Activated naive CD4-positive, alpha-beta T cell treated with anti-CD3 and anti-CD28 coated beads for 36 hours (primary cell): Measurements from ENCODE around the gene ALK. TPM values are rescaled to one million over a fixed set of nuclear protein-coding genes. Genes with fewer than 3 reads are reported as not detected.

Experiments used
- CTCF ChIA-PET: fragments of 350-600 bp; sonication (Branson Sonifier 250); formaldehyde crosslinking; loops from one replicate; lab custom pipeline; 2021; ENCODE audit warnings: antibody characterized with exemption; lab: Charles Lee
- DNase-seq: peaks from one replicate; pipeline ENCODE4 v3.0.0-alpha.2; 2020
- H3K27ac Mint-ChIP-seq: one replicate; pipeline ENCODE4 v1.8.0; 2021; ENCODE audit warnings: mild to moderate bottlenecking, mixed read lengths
- H3K27me3 Mint-ChIP-seq: one replicate; pipeline ENCODE4 v1.8.0; 2021; ENCODE audit warnings: low read depth, mixed read lengths
- H3K36me3 Mint-ChIP-seq: one replicate; pipeline ENCODE4 v1.8.0; 2021; ENCODE audit warnings: low read depth, mixed read lengths
- H3K4me1 Mint-ChIP-seq: one replicate; pipeline ENCODE4 v1.8.0; 2021; ENCODE audit warnings: low read depth, mixed read lengths
- H3K4me3 Mint-ChIP-seq: one replicate; pipeline ENCODE4 v1.8.0; 2021; ENCODE audit warnings: mild to moderate bottlenecking, moderate library complexity, mixed read lengths
- H3K9me3 Mint-ChIP-seq: one replicate; pipeline ENCODE4 v1.8.0; 2021; ENCODE audit warnings: mixed read lengths
- intact Hi-C: fragments of 100-400 bp; cut with micrococcal nuclease; formaldehyde crosslinking; loops from one replicate; pipeline ENCODE4 v1.15.1; 2023
- total RNA-seq, 2 experiments: library from RNA; stranded (reverse); gene quantifications; one replicate each; pipeline ENCODE4 v1.2.3, GENCODE V29; 2021

ALK gene
- total RNA-seq, 2 experiments from 2014 or later, result not detected

DNA sequence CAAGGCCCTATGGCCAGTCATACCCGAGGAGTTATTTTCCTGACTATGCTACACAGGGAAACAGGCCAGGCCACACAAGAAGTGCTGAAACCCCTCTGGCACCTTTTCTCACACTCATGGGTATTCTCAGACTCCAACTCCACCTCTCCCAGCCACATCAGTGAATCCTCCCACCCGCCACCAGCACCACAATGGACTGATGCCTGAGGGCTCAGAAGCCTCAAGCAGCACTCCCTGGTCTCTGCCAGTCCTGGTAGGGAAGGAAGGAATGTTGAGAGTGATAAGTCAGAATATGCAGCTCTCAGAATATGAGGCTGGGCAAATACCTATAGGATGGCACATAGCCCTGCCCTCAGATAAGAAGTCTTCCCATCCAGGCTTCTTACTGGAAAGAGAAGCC is 391.1 kb downstream of the ALK start:
- Mint-ChIP-seq H3K36me3 (no peaks in the 10 kb centered on the region), H3K9me3 (no peaks in the 10 kb centered on the region), H3K27me3 (peaks cover 17% of the 10 kb centered on the region), H3K27ac (no peak overlapping the region), H3K4me3 (no peak overlapping the region), H3K4me1 (peaks cover 5% of the 10 kb centered on the region)
- CTCF ChIA-PET, result no interaction called here
- intact Hi-C loops, result loop anchor here (10.0 kb wide), 1 partner anchor 315 kb away; no protein-coding TSS in a partner anchor
- no peak for DNase-seq

DNA sequence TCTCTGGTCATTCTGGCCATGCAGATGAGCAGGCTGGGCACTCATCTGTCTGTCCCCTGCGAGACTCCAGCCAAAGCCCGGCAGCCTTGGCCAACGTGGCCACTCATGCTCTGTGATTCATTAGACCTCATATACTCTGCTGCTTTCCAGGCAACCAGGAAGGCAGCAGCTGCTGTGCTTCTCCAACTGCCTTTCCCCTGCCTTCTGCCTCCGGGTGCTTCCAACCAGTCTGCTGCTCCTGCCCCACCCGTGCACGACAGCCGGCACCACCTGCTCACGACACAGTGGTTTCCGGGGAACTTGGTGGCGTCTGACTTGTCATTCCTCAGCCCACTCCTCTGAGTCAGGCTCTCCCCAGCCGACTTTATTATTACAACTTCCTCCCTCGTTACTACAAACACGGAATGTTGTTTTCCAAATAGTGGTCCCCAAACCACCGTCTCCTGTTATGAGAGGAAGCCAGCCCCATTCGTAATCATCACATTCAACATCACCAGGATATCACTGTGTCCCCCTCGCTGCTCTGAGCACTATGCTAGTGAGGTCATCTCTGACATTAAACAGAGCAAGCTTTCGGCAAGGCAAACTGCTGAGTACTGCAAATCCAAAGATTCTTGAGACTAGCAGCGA is 392.4 kb downstream of the ALK start:
- Mint-ChIP-seq H3K27ac (no peak overlapping the region), H3K4me3 (no peak overlapping the region), H3K27me3 (peaks cover 20% of the 10 kb centered on the region), H3K36me3 (no peaks in the 10 kb centered on the region), H3K4me1 (peaks cover 5% of the 10 kb centered on the region), H3K9me3 (no peaks in the 10 kb centered on the region)
- CTCF ChIA-PET, result no interaction called here
- intact Hi-C loops, result no loop called here
- peak; percentile 45 for DNase-seq

DNA sequence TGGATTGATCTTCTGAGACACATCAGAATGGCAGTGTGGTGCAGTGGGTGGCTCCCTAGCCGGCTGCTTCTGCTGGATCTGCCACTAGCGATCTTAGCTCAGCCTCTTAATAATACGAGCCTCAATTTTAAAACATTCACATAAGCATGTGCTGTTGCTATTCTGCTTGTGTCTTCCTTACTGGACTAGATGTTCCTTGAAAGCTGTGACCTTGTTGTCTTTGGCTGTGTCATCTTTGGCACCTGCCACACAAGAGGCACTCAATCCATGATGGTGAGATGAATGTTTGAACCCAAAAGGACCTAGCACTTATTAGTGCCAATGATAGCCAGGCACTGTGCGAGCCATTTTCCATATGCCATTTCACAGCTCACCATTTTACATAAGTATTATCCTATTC is 393.0 kb downstream of the ALK start:
- no peak overlapping the region for H3K27ac Mint-ChIP-seq
- H3K9me3 Mint-ChIP-seq, result no peaks in the 10 kb centered on the region
- H3K36me3 Mint-ChIP-seq, result no peaks in the 10 kb centered on the region
- H3K4me3 Mint-ChIP-seq, result no peak overlapping the region
- peaks cover 5% of the 10 kb centered on the region for H3K4me1 Mint-ChIP-seq
- CTCF ChIA-PET, result no interaction called here
- intact Hi-C loops, result no loop called here
- DNase-seq, result no peak
- H3K27me3 Mint-ChIP-seq, result peaks cover 20% of the 10 kb centered on the region

DNA sequence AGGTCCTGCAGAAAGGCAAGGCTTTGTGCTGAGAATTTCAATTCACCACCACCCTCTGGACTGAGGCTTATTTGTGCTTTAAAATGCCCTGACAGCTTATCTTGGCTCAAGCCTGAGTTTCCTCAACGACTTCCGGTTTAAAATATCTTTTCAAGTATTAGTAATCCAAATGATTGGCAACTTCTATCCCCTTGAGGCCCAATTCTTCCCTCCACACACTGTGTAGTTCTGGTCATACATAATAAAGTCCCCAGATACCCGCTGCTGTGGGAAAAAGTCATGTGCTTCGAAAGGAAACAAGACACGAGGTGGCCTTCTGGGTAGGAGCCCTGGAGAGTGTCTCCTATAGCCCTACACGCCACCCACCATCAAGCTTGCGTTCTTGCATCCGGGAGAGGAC is 393.4 kb downstream of the ALK start:
- Mint-ChIP-seq H3K27ac (no peak overlapping the region), H3K36me3 (no peaks in the 10 kb centered on the region), H3K4me1 (peaks cover 5% of the 10 kb centered on the region), H3K4me3 (no peak overlapping the region), H3K9me3 (no peaks in the 10 kb centered on the region), H3K27me3 (peaks cover 20% of the 10 kb centered on the region)
- DNase-seq, result no peak
- CTCF ChIA-PET, result no interaction called here
- intact Hi-C loops, result no loop called here

DNA sequence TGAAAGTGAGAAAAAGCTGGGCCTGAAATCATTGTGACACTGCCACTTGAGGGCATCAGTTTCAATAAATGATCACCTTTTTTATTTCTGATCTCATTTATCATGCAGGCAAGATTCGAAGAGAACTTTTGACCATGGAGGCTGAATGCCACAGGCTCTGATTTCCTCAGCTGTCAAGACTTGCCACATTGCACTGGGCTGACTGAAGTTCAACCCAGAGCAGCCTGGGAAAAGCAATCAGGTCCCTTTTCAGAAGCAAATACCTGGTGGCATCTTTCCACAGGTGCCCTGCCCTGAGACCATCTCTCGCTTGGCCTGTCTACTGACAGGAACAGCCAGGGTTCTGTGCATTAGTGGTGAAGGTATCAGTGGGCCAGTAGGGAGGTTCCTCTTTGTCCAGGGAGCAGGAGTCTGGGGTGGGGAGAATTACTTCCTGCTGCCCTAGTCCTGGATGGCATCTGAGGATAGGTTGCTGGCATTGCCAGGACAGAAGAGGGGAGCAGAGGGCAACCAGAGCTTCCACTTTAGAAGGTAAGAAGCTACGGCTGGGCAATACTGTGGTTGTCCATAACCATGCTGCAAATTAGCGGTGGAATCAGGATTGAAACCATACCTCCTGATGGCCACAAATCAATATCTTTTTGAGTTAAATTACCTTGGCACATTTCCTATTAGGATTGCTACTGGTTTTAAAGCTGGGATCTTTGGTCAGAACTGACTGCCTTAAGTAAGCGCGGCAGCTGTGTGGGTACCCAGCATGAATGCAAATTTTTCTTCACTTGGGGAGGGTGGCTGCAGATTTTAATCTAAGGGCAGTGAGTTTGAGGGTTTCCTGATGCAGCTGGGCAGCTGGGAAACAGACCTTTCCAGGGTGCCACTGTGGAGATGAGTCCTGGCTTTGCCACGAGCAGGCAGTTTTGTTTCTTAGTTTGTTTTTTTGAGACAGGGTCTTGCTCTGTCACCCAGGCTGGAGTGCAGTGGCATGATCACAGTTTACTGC is 394.5 kb downstream of the ALK start:
- intact Hi-C loops, result no loop called here
- Mint-ChIP-seq H3K27me3 (peaks cover 20% of the 10 kb centered on the region), H3K36me3 (no peaks in the 10 kb centered on the region), H3K27ac (no peak overlapping the region), H3K9me3 (no peaks in the 10 kb centered on the region), H3K4me3 (no peak overlapping the region), H3K4me1 (peaks cover 5% of the 10 kb centered on the region)
- DNase-seq, result no peak
- CTCF ChIA-PET, result no interaction called here

DNA sequence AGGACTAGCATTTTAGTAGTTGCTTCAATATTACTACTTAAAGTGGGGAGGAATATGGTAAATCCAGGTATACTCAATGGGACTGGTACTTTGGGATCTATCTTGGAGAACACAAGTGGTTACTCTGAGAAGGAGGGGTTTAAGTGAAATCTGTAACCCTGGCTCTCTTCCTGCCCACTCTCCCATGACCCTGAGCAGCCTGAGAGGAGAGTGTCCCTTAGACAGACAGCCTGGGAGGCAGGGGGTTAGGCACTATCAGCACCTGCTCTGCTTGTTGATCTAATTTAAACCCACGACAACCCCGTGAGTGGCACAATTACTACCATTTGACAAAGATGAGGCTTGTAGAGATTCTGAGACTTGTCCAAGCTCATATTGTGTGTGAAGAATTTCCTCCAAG is 395.5 kb downstream of the ALK start:
- no peaks in the 10 kb centered on the region for H3K36me3 Mint-ChIP-seq
- H3K4me1 Mint-ChIP-seq, result peaks cover 5% of the 10 kb centered on the region
- intact Hi-C loops, result no loop called here
- peaks cover 20% of the 10 kb centered on the region for H3K27me3 Mint-ChIP-seq
- H3K4me3 Mint-ChIP-seq, result no peak overlapping the region
- DNase-seq, result no peak
- no peak overlapping the region for H3K27ac Mint-ChIP-seq
- no peaks in the 10 kb centered on the region for H3K9me3 Mint-ChIP-seq
- CTCF ChIA-PET, result no interaction called here

DNA sequence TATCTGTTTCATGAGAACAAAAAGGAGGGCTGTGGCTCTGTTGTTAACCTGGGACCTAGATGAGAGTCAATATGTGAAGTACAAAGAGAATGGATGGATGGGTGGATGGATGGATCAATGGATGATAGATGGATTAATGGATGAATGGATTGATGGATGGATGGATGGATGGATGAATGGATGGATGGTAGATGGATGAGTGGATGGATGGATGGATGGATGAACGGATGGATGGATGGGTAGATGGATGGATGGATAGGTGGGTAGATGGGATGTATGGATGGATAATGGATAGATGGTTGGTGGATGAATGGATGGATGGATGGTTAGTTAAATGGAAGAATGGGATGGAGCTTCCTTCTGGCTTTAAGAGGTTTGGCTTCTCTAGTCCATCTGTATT is 396.7 kb downstream of the ALK start:
- DNase-seq, result no peak
- Mint-ChIP-seq H3K27me3 (peaks cover 12% of the 10 kb centered on the region), H3K4me3 (no peak overlapping the region), H3K4me1 (peaks cover 5% of the 10 kb centered on the region), H3K36me3 (no peaks in the 10 kb centered on the region), H3K27ac (no peak overlapping the region), H3K9me3 (no peaks in the 10 kb centered on the region)
- CTCF ChIA-PET, result no interaction called here
- intact Hi-C loops, result no loop called here

DNA sequence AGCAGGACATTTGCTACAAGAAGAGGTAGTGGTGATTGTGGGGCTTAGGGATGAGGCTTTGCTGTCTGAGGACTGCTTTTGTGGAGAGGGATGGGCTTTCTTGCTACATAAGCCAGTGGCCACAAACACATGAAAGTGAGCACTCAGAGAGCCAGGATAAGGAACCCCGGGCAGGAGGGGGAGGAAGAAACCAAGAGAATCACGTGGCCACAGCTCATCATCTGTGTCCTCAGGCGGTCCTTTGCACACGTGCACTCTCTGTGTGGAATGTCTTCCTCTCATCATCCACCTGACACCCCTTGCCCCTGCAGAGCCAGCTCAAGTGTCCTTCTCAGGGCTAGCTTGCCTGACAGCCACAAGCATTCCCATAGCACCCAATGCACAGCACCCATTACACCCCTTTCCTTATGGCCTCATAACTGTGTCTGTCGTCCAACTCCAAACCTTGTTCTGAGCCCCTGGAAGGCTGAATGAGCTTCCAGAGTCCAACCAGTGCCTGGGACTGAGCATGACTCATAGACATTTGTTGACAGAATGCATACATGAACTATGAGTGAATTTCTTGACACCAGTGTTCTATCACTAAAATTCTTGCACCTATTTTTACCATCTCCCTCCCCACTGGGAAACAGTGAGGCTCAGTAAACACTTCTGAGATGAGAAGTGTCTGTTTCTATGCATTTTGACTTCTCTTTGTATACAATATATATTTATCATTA is 398.3 kb downstream of the ALK start:
- CTCF ChIA-PET, result no interaction called here
- H3K36me3 Mint-ChIP-seq, result no peaks in the 10 kb centered on the region
- H3K27ac Mint-ChIP-seq, result no peak overlapping the region
- intact Hi-C loops, result no loop called here
- no peaks in the 10 kb centered on the region for H3K4me1 Mint-ChIP-seq
- no peaks in the 10 kb centered on the region for H3K9me3 Mint-ChIP-seq
- H3K4me3 Mint-ChIP-seq, result no peak overlapping the region
- H3K27me3 Mint-ChIP-seq, result peaks cover 3% of the 10 kb centered on the region
- DNase-seq, result no peak

DNA sequence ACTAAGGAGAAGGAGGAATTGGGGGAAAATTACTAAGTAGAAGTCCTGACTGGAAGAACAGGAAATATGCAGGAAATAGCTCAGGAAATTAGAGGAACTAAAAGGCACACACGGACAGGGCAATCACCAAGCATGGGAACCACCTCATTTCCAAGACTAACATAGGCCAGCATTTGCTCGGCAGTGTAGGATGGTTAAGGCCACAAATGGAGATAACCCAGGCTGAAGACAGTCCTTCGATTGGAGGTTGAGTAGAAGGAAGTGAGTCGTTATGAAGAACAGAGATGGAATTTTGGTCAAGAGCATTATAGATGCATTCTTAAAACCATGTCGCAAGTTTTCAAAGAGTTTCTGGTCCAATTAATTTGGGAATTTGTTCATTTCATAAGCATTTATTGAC is 401.4 kb downstream of the ALK start:
- DNase-seq, result no peak
- intact Hi-C loops, result no loop called here
- Mint-ChIP-seq H3K36me3 (no peaks in the 10 kb centered on the region), H3K27ac (no peak overlapping the region), H3K27me3 (peaks cover 3% of the 10 kb centered on the region), H3K4me3 (no peak overlapping the region), H3K9me3 (no peaks in the 10 kb centered on the region), H3K4me1 (no peaks in the 10 kb centered on the region)
- CTCF ChIA-PET, result no interaction called here

DNA sequence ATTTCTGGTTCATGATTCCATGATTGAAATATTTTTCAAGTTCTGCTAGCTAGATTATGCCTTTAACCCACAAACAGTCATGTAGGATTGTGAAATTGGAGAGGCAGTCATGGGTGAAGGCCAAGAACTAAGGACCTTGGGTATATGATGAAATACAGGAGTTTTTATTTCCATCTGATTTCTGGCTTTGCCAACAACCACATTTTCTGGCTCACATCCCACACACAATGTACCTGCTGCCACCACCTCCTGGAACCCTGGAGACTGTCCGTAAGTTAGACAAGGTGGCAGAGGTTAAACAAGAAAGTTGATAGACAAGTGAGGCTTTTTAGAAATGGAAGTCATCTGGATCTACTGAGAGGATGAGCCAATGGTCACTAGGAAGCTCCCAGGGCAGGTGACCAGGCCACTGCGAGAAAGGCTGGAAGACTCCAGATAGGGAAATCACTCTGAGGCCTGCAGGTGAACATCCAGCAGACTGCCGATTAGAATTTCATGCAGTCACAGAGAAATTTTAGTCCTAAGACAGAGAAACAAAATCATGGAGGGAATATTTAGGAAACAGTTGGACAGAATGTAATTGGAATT is 402.0 kb downstream of the ALK start:
- peaks cover 5% of the 10 kb centered on the region for H3K27me3 Mint-ChIP-seq
- DNase-seq, result no peak
- H3K36me3 Mint-ChIP-seq, result no peaks in the 10 kb centered on the region
- CTCF ChIA-PET, result no interaction called here
- intact Hi-C loops, result no loop called here
- H3K4me1 Mint-ChIP-seq, result no peaks in the 10 kb centered on the region
- H3K27ac Mint-ChIP-seq, result no peak overlapping the region
- H3K9me3 Mint-ChIP-seq, result peaks cover 3% of the 10 kb centered on the region
- no peak overlapping the region for H3K4me3 Mint-ChIP-seq

DNA sequence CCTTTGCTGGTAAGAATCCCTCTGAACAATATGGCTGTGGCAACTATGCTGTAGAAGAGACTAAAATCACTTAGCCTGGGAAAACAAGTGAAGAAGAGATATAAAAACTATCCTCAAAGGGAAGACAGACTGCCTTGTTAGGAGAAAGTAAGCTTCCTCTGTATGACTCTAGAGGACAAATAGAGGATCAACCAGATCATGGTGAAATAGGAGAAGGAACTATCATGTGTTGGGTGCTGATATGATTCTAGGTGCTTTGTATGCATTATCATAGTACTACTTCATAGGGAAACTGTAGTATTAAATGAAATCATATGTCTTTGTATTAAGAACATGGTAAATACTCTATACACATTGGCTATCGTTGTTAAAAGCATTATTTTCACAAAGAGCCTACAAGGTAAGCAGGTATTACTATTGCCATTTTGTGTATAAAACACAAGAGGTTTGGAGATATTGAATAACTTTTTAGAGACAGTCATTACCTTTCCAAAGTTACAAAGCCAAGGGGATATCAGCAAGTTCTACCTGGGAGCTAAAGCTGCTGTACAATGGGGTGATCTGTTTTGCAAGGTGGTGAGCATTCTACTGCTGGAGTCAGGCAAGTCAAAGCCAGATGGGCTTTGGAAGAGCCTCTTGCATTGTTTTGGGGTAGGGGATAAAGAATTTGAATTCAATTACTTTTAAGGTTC is 402.6 kb downstream of the ALK start:
- intact Hi-C loops, result no loop called here
- H3K27me3 Mint-ChIP-seq, result peaks cover 6% of the 10 kb centered on the region
- DNase-seq, result no peak
- peaks cover 4% of the 10 kb centered on the region for H3K9me3 Mint-ChIP-seq
- no peaks in the 10 kb centered on the region for H3K36me3 Mint-ChIP-seq
- CTCF ChIA-PET, result interaction anchor here (0.6 kb wide), 1 partner anchor 198 kb away, joined by 4 read pairs; no protein-coding TSS in a partner anchor
- no peak overlapping the region for H3K27ac Mint-ChIP-seq
- H3K4me1 Mint-ChIP-seq, result no peaks in the 10 kb centered on the region
- H3K4me3 Mint-ChIP-seq, result no peak overlapping the region

DNA sequence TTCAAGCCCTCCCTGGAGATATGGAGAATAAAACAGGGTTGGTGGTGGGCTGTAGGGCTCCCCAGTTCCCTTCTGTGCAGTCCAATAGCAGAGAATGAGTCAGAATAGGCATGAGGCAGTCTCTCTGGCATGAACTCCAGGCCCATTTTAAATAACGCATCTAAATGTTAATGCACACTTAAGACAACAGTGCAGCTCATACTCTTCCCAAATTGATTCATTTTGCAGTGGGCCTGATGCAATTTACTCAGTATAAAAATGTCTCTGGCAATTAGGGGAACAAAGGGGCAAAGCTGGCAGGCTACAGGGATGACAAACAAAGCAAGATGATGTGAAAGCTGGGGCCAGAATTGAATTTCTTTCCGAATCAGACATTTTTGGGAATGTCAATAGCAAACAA is 403.4 kb downstream of the ALK start:
- CTCF ChIA-PET, result no interaction called here

More for the DNA sequence above, 403.4 kb downstream of the ALK start:
- Mint-ChIP-seq H3K27me3 (peaks cover 6% of the 10 kb centered on the region), H3K27ac (no peak overlapping the region), H3K4me1 (no peaks in the 10 kb centered on the region), H3K9me3 (peaks cover 4% of the 10 kb centered on the region), H3K4me3 (no peak overlapping the region), H3K36me3 (no peaks in the 10 kb centered on the region)
- DNase-seq, result no peak
- intact Hi-C loops, result no loop called here
